NCI-H2171 (cell line): ENCODE results near the gene MTMR2.
"Not testable (repeated sequence)": the region's sequence is repeated elsewhere in the genome, so short reads cannot be mapped to it uniquely, and the experiment has no call there.

ENCODE experiments used
- DNase-seq: peaks from one replicate; lab custom pipeline; 2025; lab: John Stamatoyannopoulos, UW

The MTMR2 gene

DNA sequence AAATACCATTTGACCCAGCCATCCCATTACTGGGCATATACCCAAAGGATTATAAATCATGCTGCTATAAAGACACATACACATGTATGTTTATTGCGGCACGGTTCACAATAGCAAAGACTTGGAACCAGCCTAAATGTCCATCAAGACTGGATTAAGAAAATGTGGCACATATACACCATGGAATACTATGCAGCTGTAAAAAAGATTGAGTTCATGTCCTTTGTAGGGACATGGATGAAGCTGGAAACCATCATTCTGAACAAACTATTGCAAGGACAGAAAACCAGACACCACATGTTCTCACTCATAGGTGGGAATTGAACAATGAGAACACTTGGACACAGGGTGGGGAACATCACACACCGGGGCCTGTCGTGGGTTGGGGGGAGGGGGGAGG lies 112.9 kb downstream of the MTMR2 start:
- not testable (repeated sequence) for DNase-seq

GRCh38 chr11:95806464-95806863 lies 117.4 kb downstream of the MTMR2 start:
- not testable (repeated sequence) for DNase-seq

DNA sequence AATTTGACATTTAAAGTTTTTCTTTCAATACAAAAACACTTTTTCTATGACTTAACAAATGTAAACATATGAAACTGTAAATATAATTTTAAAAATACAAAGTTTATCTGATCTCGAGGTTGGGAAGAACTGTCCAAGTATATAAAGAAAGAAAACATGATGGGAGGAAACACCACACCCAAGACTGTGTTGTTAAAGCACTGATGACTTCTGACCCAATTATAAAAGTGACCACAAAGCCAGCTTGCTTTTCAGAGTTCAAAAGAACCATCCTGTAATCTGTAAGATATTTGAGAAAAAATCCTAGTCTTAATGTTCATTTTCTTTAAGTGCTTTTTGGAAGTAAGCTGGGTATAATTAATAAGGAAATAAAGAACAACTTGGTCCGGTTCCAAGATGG lies 118.0 kb downstream of the MTMR2 start:
- DNase-seq = no peak

DNA sequence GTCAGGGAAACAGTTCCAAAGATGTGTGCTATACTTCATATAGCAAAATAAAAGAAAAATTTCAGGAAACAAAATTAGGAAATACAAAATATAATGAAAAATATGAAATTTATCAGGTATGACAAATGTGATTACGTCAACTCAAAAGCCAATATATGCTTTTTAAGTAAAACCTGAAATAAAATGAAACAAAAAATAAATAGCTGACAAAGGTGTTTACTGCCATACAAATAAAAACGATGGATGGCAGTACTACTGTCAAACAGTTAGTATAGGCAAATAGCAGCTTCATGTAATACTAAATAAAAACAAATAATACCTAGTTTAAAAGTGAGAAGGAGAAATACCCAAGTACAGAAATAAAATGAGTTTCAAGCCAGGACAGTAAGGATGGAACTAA lies 119.9 kb downstream of the MTMR2 start:
- no peak for DNase-seq

DNA sequence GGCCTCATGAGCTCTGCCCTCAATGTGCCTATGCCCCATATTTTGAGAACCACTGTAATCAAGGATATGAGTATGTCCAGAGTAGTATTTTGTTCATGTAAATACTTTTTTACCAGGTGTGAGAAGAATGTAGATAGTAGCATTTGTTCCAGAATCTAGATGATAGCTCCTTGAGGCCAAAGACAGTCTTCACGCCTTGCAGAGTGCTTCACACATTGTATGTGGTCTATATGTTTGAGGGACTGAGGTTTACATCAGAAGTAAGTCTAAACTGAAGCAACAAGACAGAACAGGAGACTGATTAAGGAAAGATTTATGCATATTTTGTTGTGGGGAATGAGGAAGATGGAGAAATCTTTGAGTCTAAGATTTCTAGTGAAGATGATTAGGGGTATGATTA lies 121.1 kb downstream of the MTMR2 start:
- DNase-seq = no peak

GRCh38 chr11:95800438-95800837 lies 123.5 kb downstream of the MTMR2 start:
- no peak for DNase-seq

- no peak for DNase-seq
These were observed 124.4 kb downstream of the MTMR2 start for GRCh38 chr11:95799546-95799945.

- no peak for DNase-seq
These were observed 127.4 kb downstream of the MTMR2 start for GRCh38 chr11:95796501-95796900.

- DNase-seq = no peak
These were observed 128.1 kb downstream of the MTMR2 start for GRCh38 chr11:95795627-95796295.

- no peak for DNase-seq
These were observed 129.8 kb downstream of the MTMR2 start for GRCh38 chr11:95794086-95794485.

DNA sequence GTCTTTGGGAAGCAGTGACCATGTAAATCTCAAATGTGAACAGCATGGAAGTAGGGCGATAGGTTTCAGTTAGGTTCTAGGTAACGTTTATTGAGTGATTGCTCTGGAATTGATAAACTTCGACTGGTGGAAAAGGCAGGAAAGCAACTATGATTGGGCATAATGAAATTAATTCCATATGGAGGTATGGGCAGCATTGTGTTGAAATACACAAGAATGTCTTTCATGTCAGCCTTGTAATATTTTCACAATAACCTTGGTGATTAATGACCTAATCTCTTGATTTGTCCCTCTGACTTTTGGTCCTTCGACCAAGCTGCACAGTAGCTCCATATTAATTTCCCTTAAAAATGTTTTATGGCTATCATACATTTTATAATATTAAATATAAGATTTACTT lies 130.8 kb downstream of the MTMR2 start:
- no peak for DNase-seq

- DNase-seq = no peak
These were observed 131.2 kb downstream of the MTMR2 start for GRCh38 chr11:95792700-95793099.

DNA sequence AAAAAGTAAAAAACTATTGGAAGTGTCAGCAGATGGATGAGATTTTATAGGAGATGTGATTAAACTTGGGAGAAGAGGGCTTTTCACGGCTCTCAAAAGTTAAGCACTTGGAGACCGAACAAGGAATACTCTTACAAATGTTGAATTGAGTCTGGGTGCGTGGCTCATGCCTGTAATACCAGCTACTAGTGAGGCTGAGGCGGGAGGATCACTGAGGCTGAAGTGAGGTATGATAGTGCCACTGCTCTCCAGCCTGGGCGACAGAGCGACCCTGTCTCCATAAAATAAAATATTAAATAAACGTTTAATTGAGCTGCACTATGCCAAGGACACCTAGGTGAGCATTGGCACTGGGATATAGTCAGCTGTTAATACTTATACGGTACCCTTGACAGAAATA lies 131.7 kb downstream of the MTMR2 start:
- no peak for DNase-seq

- DNase-seq = no peak
These were observed 132.2 kb downstream of the MTMR2 start for GRCh38 chr11:95791709-95792033.

DNA sequence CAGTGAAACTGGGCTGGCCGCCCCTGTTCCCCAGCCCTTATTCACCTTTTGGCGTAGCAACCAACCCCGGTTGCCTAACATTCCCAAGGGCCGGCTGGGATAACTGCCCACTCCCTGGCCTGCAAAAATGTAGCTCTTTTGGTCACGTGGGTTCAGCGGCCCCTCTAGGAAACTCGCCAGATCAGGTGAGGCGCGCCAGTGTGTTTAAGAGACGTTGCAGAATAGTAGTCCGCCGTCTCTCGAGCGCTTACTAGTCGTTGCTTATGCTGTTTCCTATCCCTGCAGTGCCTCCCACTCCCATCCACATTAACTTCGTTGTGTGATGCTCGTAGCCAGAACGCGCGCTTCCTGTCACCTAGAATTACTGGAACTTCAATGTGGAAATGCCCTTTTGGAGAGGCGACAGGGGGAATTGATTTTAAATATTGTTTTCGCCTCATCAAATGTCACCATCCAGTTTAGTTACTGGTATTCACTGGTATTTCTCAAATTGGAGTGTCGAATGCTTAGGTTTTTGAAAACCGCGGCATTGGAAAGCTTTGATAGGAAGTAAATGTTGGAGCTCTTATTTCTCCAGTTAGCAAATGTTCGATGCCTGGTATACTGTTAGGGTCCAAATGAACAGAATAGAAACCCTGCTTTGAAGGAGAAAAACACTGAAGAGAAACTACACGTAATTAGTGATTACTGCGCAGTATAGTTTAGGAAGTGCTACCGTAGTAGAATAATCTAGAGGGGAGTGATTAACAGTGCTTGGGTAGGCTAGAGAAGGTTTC lies 132.8 kb downstream of the MTMR2 start:
- DNase-seq = peak; percentile 42

DNA sequence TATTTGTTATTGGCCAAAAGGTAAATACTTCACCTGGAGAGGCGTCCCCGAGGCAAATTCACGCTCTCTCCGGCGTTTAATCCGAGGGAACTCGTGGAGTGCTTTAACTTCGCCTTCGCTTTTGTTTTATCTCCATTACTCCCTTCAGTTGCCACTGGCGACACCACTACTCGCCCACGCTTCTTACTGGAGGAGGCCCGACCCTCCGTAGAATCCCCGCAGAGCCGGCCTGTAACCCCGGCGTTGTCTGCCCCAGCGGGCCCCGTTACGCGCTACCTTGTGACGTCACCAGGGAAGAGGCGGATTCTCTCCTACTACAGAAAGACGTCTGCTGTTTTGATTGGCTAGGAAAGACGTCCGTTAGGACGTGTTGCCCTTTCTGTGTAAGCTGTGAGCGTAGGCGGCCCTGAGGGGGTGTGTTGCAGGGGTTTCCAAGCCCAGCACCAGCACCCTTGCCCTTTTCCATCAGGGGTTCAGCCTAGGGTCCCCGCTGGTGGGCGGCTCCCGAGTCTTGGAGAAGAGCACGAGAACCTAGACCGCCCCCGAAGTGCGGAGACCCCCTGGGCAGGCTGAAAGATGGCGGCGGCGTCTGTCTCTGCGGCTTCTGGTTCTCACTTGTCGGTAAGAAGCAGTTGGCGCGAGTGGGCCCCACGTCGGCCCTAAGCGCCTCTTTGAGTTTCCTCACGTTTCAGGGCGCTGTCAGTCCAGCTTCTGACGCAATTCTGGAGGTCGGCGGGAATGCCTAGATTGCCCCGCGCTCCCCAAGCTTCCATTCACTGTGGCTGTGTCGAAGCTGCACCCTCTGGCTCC lies 133.6 kb downstream of the MTMR2 start, which contains the start of gene CEP57:
Gene CEP57, plus strand, starts transcription at position 376 of the 810 bp plus-strand sequence. Its CDS starts 201 bp downstream, at position 577.
- DNase-seq = peak; percentile 92

DNA sequence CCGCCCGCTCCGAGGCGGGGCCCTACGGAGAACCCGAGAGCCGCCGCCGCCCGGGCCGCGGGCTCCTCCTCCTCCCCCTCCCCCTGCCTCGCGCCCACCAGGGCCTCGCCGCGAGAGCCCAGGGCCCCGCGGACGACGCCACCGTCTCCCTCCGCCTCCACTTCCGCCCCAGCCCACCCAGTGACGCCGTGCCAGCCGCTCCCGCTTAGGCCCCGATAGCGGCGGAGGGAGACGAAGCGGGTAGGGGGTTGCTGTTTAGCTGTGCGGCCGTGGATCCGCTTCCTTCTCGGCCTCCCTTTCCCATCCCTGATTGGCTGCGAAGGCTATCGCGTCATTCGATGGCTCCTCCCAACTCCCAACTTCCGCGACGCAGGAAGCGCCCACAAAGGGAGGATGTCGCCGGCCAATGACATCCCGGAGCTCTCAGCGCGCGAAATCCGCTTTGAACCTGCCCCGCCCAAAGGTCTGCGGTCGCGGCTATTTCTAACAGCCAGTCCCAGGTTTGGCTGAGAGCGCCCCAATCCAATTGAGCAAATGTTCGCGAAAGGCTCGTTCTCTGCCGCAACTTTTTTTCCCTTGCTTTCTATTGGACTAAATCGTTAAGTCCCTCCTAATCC lies 134.3 kb downstream of the MTMR2 start, which contains the start of gene FAM76B:
Gene FAM76B, minus strand, starts transcription at position 277 of the 617 bp plus-strand sequence. CDS start 304 bp downstream, outside the sequence.
- DNase-seq = peak; percentile 97

DNA sequence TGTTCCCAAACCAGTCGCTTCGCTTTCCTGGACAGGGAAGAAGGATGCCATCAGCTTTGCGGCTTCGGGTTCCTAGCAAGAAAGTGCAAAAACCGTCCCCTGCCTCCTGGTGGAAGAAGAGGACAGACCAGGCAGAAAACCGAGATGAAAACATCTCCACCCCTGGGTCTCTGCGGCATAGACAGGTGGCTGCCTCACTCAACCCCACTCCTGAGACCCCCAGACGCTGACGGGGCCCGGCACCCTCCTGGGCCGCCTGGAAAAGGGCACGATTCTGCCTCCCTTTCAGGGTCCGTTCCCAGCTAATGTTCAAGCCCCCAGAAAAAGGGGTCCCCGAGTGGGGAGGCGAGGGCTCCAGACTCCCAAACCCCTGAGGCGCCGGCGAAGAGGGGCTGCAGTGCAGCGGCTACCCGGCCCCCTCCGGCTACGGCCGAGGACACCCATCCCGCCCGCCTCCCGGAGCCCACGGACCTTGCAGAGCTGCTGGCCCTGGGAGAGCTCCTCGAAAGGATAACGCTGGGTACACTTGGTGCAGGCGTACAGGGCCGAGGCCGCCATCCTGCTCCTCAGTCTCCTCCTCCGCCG lies 134.9 kb downstream of the MTMR2 start:
- peak; percentile 6 for DNase-seq
